ENCODE results near the gene LILRB5.
"Not testable (repeated sequence)": the region's sequence is repeated elsewhere in the genome, so short reads cannot be mapped to it uniquely, and the experiment has no call there.

Gene LILRB5

DNA sequence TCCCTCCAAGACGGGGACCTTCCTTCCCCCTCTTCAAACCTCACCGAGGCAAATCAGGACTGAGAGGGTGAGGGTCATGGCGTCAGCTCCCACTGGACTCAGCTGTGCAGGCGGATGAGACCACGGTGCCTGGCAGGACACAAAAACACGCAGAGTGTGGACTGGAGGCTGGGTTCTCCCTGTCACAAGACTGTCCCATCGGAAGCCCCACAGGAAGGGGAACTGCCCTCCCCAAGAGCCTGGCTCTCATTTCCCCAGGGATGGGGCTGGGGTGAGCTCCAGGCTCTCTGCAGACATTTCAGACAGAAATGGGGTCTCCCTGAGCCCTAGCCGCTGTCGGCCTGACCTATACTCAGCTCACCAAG, at the start of gene LILRB5:
TSS of gene LILRB5 (minus strand) at position 158 of the 365 bp plus-strand sequence. CDS start at position 78, 80 bp downstream.
- no peak for DNase-seq

GRCh38 chr19:54305141-54305540, 48.1 kb upstream of the LILRB5 start:
- no peak for DNase-seq

- DNase-seq = no peak
Measured at GRCh38 chr19:54302257-54302656, 45.2 kb upstream of the LILRB5 start.

GRCh38 chr19:54299515-54299914, 42.4 kb upstream of the LILRB5 start:
- no peak for DNase-seq

DNA sequence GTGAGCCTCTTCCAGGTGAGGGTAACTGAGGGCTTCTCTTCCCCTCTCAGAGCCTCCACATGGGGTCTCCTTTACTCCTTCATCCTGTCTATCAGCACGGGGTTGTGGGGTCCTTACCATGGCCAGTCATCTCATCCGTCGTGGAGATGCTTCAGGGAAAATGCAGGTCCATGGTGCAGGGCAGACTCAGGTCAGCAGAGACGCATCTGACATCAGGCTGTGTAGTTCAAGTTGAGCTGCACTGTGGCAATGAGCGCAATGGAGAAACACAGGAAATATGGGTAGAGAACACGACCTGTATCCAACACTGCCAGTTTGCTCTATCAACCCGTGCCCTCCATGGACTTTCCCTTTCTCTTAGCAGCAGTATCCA, 42.0 kb upstream of the LILRB5 start:
- DNase-seq = no peak

DNA sequence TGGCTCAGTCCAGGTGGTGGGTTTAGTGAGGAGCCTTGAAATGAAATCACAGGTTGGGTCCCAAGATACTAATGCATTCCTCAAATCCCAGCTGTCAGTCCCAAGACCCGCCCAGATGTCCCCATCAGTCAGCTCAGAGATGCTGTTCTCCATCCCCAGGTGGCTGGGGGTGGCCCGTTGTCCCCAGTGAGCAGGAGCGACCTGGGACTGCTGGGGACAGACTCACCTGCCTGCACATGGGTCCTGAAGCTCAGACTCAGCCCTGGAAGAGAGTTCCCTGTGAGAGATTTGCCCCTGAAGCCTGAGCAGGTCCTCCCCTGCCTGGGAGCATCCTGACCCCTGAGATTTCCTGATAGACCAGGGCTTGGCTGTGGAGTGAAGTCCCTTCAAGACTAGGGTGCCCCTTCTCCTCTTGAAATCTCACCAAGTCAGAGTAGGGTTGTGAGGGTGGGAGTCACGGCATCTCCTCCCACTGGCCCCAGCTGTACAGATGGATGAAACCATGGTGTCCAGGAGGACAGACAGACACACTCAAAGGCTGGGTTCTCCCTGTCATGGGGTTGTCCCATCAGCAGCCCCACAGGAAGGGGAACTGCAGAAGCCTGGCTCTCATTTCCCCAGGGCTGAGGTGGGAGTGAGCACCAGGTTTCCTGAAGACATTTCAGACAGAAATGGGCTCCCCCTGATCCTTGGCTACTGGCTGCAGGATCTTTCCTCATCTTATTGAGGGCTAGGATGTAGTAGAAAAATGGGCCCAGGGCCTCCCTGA, 41.5 kb upstream of the LILRB5 start:
- DNase-seq = no peak

GRCh38 chr19:54297759-54298305, 40.8 kb upstream of the LILRB5 start:
- no peak for DNase-seq

DNA sequence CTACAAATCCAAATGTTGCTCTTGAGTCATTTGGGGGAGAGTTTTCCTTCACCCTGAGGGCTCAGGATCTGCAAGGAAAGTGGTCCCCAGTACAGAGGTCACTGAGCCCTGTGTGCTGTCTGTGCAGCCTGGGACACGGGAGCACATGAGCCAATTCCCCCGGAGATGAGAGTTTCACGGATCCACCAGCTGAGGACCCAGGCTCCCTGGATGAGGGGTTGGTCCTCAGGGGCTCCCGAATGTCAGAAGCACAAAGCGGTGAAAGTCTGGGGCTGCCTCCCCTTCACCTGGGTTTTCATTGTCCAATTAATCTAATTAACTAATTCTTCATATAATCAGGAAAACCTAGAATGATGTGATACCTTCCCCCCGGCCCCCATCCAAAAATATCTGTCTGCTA, 37.5 kb upstream of the LILRB5 start:
- no peak for DNase-seq

GRCh38 chr19:54289160-54289559, 32.1 kb upstream of the LILRB5 start:
- DNase-seq = not testable (repeated sequence)

DNA sequence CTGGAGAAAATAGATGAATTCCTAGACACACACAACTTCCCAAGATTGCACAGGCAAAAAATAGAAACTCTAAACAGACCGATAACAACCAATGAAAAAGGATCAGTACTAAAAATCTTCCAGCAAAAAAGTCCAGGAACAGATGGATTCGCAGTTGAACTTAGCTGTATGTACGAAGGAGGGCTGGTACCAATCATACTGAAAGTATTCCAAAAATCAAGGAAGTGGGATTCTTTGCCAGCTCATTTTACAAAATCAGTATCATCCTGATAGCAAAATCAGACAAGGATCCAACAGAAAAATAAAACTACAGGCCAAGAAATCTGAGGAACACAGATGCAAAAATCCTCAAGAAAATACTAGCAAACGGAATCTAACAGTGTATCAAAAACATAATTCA, 30.4 kb upstream of the LILRB5 start:
- DNase-seq = no peak

DNA sequence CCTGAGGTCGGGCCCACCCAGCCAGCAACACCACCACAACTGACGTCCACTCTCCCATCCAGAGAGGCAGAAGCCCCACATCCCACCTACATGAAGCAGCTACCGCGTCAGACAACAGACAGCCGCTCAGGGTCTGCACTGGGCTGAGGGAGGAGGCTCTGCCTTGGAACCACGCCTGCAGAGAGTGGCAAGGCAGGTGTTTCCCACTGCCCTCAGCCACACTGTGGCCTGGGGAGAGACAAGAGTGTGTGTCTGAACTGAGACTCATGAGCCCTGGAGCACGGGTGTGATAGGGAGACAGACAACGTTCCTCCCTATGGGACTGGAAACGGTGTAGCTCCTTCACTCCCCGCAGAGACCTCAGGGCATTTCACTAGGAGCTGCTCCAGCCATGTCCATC, 29.2 kb upstream of the LILRB5 start:
- not testable (repeated sequence) for DNase-seq

DNA sequence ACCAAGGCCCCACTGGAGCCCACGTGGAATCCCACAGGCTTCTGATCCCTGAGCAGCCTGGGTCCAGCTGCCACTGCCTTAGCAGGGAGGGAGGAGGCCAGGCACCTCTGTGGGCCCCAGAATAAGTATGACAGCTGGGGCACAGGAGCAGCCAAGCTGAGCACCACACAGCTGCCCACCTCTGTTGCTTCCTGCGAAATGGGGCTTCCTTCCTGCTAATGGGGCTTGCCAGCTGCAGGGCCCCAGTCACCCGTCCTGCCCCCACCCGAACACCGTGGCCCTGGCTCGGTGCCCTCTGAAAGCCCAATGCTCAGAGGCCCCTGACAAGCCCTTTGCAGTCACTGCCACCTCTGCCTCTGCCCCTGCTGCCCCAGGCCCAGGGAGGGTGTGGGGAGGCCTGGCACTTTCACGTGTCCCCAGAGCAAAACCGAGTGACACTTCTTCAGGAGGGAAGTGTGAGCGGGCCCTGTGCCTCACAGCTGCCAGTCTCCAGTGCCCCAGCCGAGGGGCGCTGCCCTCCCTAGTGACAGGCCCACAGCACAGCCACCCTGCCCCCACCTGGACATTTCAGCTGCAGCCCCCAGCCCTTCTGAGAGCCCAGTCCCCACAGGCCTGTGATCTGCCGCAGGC, 28.5 kb upstream of the LILRB5 start:
- DNase-seq = not testable (repeated sequence)

GRCh38 chr19:54282686-54283470, 25.8 kb upstream of the LILRB5 start:
- no peak for DNase-seq

- not testable (repeated sequence) for DNase-seq
Measured at GRCh38 chr19:54281729-54282075, 24.6 kb upstream of the LILRB5 start.

DNA sequence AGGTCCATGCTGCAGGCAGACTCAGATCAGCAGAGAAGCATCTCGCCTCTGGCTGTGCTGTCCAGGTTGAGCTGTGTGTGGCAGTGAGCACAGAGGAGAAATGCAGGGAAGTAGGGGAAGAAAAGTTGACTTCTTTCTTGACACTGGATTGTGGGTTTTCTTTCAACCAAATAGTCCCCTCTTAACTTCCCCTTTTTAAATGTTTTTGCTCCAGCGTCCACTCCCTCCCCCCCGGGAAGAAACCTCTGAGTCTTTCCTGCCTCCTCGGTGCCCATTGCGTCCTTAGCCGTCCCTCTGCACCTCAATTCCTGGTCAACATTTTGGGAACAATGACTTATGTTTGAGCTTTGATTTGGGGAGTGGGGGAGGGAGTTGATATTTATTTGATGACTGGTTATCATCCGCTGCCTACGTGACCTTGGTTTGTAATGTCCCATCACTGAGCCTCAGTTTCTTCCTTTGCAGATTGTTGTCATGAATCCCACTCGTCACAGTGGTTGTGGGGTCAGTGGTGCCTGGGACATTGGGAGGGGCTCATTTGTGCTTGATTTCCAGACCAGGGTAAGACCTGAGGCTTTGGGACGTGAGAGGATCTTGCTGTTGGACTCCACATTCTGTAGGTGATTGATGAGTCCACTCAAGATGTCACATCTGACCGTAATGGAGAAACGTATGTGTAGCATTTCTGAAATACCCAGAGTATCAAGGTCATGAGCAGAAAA, 24.1 kb upstream of the LILRB5 start, which contains the start of gene LILRB2:
TSS of gene LILRB2 (minus strand) at position 104 of the 722 bp plus-strand sequence. CDS start 614 bp downstream, outside the sequence.
- DNase-seq = no peak

- not testable (repeated sequence) for DNase-seq
Measured at GRCh38 chr19:54280441-54280840, 23.4 kb upstream of the LILRB5 start.

- not testable (repeated sequence) for DNase-seq
Measured at GRCh38 chr19:54280025-54280424, 23.0 kb upstream of the LILRB5 start.

DNA sequence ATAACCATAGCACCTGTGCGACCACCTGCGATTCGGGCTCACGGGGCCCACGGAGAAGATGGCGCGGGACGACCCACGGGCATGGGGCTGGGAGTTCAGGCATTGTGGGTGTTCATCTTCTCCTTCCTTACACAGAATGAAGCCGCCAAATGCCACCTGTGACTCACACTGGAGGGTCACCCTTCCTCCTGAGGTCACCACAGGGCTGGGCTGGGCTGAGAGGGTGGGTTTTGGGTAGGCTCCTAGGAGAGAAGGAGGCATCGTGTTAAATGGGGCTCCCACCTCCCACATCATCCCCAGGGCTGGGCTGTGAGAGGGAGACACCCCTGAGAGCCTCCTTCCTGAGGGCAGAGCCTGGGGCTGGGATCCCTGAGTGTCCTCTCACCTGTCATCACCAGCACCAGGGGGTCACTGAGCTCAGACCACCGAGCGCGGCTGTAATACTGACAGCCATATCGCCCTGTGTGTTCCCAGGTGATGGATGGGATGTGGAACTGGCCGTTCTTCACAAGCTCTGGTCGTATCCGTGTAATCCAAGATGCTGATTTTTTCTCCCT, 22.4 kb upstream of the LILRB5 start:
- DNase-seq = no peak

- not testable (repeated sequence) for DNase-seq
Measured at GRCh38 chr19:54278571-54279195, 21.6 kb upstream of the LILRB5 start.

DNA sequence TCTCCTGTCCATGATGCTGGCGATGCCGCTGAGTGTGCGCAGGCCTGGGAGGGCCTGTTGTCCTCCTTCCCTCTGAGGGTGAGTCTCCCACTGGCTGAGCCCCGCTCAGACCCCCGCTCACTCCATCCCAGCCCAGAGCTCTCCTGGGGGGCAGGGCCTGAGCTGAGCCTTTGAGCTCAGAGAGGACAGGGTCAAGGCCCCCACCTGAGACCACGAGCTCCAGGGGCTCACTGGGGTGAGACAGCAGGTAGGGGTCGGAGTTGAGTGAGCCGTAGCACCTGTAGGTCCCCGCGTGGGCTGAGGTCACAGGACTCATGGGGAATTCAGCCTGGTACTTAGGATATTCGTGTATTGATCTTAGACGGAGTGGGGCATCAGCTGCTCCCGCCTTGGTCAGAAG, 21.0 kb upstream of the LILRB5 start:
- not testable (repeated sequence) for DNase-seq

GRCh38 chr19:54277111-54277615, 20.1 kb upstream of the LILRB5 start:
- not testable (repeated sequence) for DNase-seq

DNA sequence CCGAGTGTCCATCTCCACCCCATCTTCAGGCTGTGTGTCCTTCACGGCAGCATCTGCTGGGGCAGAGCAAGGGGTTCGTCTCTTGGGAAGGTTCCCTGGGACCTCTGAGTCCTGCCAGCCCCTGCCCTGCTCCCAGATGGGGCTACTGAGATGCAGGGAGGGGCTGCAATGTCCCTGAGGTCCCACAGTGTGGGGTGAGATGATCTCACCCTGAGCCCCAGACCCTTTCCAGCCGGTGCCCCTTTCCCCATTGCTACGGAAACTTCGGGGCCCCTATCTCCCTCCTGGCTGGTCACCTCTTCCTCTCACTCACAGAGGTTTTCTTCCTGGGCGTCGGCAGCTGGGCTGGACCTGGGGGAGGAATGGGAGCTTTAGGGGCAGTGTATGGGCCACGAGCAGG, 18.9 kb upstream of the LILRB5 start:
- DNase-seq = no peak

All from stimulated activated CD4-positive, alpha-beta T cell treated with anti-CD3 and anti-CD28 coated beads, Interleukin-12 subunit alpha, Interleukin-12 subunit beta, amount 100 ng/mL, for 4 hours (primary cell).